ENCODE results near the gene DGCR2.

DNA sequence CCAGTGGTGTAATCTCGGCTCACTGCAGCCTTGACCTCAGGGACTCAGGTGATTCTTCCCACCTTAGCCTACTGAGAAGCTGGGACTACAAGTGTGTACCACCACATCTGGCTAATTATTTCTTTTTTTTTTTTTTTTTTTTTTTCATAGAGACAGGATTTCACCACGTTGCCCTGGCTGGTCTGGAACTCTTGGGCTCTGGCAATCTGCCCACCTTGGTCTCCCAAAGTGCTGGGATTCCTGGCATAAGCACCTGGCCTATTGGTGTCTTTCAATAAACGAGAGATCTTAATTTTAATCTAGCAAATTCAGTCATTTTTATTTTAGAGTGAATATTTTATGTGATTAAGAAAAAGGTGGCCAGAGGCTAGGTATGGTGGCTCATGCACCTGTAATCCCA is 40.1 kb downstream of the DGCR2 start:
- TF ChIP-seq, protein P1, sequence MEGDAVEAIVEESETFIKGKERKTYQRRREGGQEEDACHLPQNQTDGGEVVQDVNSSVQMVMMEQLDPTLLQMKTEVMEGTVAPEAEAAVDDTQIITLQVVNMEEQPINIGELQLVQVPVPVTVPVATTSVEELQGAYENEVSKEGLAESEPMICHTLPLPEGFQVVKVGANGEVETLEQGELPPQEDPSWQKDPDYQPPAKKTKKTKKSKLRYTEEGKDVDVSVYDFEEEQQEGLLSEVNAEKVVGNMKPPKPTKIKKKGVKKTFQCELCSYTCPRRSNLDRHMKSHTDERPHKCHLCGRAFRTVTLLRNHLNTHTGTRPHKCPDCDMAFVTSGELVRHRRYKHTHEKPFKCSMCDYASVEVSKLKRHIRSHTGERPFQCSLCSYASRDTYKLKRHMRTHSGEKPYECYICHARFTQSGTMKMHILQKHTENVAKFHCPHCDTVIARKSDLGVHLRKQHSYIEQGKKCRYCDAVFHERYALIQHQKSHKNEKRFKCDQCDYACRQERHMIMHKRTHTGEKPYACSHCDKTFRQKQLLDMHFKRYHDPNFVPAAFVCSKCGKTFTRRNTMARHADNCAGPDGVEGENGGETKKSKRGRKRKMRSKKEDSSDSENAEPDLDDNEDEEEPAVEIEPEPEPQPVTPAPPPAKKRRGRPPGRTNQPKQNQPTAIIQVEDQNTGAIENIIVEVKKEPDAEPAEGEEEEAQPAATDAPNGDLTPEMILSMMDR (IDR thresholded peaks at IDR 0.05) = no peak
- no peak for TF ChIP-seq EP300 (IDR thresholded peaks at IDR 0.05)
